NCI-H1105 (cell line): ENCODE data around the gene UPK2.
A peak's percentile ranks its signal among the peaks of the same experiment; 100 is the strongest.
"Not testable (repeated sequence)": the region's sequence is repeated elsewhere in the genome, so short reads cannot be mapped to it uniquely, and the experiment has no call there.

Experiments used
- DNase-seq: peaks from one replicate; lab custom pipeline; 2025; lab: John Stamatoyannopoulos, UW

UPK2 gene

GRCh38 chr11:118988280-118988679, 32.2 kb downstream of the UPK2 start:
- DNase-seq: peak; percentile 46

GRCh38 chr11:118991486-118992038, 35.5 kb downstream of the UPK2 start:
- DNase-seq: not testable (repeated sequence)

- no peak for DNase-seq
Observed at GRCh38 chr11:118996926-118997626, 41.0 kb downstream of the UPK2 start.

GRCh38 chr11:118997627-118998387, 41.7 kb downstream of the UPK2 start, which contains the start of gene CENATAC:
TSS of gene CENATAC (plus strand) at chr11:118998138. CDS start at chr11:118998198, 60 bp downstream.
- peak; percentile 98 for DNase-seq

- peak; percentile 18 for DNase-seq
Observed at GRCh38 chr11:118998388-118998717, 42.3 kb downstream of the UPK2 start.

GRCh38 chr11:118998822-118999221, 42.7 kb downstream of the UPK2 start:
- no peak for DNase-seq

- no peak for DNase-seq
Observed at GRCh38 chr11:119000906-119001305, 44.8 kb downstream of the UPK2 start.

- no peak for DNase-seq
Observed at GRCh38 chr11:119006656-119007055, 50.6 kb downstream of the UPK2 start.
